M059J (cell line): ENCODE results near the gene FXYD6. TPM values are rescaled to one million over a fixed set of nuclear protein-coding genes. Genes with fewer than 3 reads are reported as not detected.
A peak's percentile ranks its signal among the peaks of the same experiment; 100 is the strongest.

ENCODE experiments used
- DNase-seq: peaks from one replicate; pipeline ENCODE4 v3.0.0-alpha.2; 2012; ENCODE audit warnings: low read depth
- total RNA-seq: library from RNA; depleted of rRNA; stranded (reverse); fragments of >200 nt; shearing (Covaris generic); gene quantifications from 2 replicates; pipeline ENCODE4 v1.2.3, GENCODE V29; 2014

The FXYD6 gene
- total RNA-seq, 1 experiment from 2014 or later, result 0.86 TPM

DNA sequence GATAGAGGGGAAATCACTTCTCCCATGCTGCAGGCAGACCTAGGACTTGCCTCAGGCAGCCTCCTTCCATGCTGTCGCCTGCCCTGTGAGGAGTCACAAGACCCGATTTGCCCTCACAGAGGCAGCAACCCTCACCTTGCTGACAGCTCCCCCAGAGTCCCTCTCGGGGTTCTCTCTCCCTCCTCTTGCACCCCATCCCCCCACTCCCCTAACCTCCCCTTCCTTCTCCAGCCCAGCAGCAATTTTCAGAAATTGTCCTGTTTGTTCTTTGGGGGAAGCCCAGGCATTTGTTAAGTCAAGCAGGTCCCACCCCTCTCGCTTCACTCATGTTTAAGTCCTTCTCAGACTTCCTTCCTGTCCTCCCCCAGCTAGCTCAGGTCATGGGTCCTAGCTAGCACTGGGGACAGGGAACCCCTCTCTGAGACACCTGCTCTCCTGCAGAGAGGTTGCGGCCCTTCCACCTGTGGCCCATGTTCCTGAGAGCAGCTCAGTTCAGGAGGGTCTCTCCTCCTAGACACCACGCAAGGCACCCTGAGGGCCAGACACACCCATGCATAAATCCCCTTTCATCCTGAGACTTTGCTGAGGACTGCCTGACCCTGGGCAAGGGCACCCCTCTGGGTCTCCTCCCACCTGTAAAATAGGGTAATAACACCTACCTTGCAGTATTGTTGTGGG lies 45.6 kb downstream of the FXYD6 start:
- no peak for DNase-seq

DNA sequence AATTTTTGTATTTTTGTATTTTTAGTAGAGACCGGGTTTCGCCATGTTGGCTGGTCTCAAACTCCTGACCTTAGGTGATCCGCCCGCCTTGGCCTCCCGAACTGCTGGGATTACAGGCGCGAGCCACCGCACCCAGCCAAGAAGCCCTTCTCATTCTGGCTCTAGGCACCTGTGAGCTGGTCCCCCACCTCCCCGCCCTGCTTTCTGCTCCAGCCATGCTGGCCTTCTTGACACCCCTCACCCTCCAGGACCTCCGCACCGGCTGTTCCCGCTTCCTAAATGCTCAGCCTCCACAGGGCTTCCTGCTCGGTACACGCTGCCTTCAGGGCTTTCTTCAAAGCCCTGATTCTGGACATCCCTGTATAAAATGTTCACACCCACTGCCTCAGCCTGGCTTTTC lies 46.4 kb downstream of the FXYD6 start:
- no peak for DNase-seq

DNA sequence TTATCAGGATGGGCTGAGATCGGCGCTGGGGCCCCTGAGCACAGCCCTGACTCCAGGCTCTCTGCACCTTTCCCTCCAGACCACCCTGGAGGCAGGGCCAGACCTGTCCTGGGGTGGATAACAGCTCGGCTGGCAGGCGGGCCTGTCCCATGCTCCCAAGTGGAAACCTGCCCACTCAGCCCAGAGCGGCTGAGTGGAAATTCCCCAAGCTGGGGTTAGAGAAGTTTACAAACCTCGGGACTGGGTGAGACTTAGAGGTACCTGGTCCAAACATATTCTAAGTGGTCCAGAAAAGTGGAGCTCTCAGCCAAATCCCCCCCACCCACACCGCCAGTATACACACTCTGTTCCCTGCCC lies 47.1 kb downstream of the FXYD6 start:
- no peak for DNase-seq

DNA sequence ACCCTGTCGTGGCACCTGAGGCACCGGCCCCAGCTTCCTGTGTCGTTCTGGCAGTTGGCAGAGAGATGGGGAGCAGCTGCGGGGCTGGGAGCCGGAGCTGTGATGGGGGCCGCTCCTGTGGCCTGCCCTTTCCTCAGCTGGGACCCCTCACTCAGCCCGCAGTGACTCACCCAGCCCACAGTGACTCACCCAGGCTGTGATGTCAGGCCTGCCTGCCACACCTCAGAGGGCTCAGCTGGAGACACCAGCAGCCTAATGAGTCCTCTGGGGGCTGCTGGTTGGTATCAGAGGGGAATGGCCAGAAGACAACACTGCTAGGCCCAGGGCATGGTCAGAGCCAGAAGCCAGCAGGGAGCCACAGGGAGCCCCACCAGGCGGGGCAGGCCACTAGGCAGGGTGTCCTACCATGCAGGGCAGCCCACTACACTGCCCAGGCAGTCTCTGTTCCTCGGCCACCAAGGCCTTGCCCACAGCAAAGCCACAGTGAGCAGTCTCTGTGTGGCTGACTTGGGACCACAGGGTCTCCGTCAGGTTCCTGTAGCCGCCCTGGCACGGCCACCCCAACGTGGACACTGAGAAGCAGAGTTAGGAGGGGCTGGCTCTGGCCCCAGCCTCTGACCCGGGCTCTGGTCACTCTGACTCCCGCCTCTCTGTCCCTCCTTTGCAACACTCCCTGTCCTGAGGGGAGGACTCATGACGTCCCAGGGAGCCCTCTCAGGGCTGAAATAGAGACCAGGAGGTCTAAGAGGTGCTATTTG lies 47.7 kb downstream of the FXYD6 start:
- DNase-seq, result peak; percentile 57

DNA sequence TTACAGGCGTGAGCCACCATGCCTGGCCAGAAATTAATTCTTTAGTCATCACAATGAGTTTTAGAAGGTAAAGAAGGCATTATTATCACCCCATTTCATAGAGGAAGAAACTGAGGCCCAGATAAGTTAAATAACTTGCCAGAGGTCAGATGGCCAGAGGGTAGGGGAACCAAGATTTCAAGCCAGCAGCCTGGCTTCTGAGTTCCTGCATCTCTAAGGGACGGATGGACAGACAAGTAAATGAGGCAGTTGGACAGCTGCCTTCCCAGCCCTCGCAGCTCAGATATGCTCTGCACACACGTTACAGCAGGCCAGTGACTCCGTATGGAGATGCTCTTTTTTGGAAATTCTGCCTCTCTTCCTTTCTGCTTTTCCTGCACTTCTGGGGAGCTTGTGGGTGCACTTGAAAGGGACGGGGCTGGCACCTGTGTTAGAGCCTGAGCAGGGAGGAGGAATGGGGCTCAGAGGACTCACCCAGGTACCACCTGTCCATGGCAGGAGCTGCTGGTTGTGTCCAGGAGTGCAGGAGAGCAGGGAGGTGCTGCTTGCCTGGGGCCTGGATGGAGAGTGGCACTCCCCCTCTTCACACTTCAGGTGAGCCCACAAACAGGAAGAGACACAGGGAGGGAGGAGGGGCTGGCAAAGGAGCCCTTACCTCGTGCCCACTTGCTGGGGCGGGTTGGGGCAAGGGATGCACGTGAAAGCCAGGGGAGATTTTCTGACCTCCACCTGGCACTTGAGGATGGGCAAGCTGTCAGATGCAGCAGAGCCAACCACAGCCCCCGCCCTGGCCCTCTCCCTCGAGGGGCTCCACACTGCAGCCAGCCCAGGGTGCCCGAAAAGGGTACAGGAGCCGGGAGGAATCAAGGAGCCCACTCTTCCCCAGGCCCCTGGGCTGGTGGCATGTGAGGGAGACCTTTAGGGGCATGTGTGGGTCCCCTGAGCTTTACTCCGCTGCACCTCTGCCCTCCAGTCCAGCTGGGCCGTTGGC lies 48.6 kb downstream of the FXYD6 start:
- no peak for DNase-seq

DNA sequence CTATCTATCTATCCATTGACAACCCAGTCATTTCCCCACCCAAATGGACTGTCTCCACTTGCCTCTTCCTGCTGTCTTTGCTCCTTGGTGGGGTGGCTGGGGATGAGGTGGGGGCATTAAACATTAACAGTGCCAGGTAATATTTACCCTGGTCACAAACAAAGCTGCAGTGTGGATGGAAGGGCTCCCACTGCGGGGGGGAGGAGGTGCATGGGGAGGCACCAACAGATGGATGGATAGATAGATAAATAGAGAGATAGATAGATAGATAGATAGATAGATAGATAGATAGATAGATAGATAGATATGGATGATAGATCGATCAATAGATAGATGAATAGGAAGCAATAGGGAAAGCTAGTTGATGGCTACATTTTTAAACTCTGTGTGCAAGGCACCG lies 49.6 kb downstream of the FXYD6 start:
- no peak for DNase-seq

DNA sequence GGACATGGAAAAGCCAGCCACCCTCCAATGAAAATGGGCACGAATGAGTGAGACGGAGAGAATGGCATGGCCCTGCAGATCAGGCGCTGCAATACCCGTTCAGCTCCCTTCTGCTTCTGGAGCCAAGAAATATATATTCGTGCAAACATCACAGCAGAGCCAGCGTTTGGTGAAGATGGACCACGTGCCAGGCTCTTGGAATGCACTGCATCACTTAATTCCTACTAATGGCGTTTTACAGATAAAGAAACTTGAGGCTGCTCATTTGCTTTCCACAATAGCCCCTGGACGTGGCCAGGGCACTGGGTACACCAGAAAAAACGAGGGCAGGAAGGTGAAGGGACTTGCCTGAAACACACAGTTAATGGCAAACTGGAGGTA lies 50.3 kb downstream of the FXYD6 start:
- DNase-seq, result no peak

DNA sequence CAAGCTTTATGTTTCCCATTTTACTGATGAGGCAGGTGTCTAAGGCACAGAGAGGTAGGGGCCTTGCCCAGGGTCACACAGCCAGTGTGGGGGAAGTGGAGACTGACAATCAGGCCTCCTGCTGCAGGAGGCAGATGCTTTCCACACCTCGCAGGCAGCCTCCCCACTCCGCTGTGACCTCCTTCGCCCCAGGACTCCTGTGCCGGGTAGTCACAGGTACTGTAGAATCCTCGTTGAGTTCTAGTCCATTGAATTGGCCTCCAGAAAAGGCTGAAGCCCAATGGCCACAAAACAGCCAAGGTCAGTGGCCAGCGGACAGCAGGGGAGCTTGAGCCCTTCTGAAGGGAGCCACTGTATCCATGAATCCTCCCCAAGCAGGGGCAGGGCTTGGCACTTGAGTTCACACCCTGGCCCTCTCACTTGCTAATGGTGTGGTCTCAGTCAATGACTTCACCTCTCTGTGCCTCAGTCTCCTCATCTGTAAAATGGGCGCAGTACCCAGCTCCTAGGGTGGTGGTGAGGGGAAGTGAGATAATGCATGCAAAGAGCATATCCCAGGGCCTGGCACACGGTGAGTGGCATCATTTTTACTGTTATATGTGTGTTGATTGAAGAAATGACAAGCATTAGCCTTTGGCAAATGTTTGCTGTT lies 50.8 kb downstream of the FXYD6 start:
- no peak for DNase-seq

DNA sequence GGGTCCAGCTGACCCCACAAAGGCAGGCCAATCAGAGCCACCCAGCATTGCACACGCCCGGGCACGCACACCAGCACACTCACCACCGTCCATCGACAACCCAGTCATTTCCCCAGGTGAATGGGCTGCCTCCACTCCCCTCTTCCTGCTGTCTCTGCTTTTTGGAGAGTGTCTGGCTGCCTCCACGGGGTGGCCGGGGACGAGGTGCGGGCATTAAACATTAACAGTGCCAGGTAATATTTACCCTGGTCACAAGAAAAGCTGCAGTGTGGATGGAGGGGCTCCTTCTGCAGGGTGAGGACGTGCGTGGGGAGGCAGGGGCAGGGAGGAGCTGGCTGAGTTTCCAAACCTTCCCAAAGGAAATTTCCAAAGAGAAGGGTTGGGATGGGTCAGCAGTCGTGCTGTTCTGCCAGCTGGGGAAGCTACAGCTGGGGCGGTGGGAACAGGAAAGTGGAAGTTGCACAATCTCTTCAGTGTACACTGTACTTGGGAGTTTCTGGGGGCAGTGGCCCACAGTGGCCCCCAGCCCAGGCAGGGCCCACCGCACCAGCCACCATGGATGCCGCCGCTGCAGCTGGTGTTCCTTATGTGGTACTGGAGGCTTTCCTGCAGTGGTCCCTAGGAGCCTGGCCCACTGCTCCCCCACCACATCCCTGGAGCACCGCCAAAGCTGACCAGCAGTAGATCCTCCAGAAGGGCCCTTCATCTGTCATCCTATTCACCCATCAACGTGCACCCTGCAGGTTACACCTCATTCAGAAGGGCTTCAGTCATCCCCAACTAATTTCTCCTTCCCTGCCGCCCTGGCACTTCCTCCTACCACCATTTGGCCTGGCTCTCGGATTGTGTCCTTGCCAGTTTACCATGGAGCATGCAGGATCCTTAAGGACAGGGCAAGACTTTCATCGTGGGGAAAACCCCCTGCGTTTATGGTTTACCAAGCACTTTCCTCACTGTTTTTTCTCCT lies 51.6 kb downstream of the FXYD6 start, which contains the start of gene FXYD2:
Gene FXYD2, minus strand, starts transcription at position 174 of the 967 bp plus-strand sequence. Its CDS starts 66 bp downstream, at position 108.
- no peak for DNase-seq

DNA sequence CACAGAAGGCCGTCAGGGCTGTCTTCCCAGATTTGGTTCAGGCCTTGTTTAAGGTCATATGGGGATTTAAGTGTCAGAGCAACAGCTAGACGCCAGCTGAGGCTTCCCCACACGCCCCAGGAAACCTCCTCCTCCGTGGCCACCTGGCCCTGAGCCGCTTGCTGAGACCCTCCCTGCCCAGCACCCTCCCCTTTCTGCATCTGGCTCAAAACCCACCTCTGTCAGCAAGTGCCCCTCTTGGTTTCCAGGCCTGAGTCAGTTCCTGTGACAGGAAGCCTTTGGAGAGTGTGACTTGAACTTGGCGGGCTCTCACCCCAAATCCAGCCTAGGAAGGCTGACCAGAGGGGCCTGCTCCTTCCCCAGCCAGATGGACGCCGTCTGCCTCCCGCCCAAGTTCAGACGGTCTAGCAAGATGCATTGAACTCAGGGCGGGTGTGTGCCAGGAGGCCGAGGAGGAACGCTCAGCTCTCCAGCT lies 52.5 kb downstream of the FXYD6 start:
- no peak for DNase-seq

DNA sequence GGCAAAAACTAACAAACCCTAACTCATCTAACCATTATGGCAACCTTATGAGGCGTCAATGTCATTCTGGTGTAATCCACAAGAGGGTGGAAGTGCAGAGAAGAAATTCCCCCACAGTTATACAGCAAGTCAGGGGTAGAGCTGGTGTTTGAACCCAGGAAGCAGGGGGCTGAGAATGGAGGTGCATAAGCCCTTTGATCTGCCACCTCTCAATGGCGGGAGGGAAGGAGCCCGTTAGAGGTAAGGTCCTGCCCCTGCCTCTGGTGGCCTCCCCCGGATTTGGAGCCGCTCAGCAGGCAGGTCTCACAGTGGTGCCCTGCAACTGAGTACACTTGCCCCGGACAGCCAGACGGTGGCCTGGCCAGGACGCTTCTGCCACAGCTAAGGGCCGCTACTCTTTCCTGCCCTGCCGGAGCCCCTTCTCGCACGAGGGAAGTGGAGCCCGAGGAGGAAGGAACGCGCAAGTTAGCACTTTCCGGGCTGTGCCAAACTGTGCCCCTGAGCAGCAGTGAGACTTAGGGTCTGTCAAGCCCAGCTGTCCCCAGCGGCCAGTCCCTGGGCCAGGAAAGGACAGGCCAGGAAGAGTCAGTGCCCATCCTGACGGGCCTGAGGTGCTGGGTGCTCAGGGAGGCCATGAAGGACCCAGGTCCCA lies 53.0 kb downstream of the FXYD6 start:
- no peak for DNase-seq

DNA sequence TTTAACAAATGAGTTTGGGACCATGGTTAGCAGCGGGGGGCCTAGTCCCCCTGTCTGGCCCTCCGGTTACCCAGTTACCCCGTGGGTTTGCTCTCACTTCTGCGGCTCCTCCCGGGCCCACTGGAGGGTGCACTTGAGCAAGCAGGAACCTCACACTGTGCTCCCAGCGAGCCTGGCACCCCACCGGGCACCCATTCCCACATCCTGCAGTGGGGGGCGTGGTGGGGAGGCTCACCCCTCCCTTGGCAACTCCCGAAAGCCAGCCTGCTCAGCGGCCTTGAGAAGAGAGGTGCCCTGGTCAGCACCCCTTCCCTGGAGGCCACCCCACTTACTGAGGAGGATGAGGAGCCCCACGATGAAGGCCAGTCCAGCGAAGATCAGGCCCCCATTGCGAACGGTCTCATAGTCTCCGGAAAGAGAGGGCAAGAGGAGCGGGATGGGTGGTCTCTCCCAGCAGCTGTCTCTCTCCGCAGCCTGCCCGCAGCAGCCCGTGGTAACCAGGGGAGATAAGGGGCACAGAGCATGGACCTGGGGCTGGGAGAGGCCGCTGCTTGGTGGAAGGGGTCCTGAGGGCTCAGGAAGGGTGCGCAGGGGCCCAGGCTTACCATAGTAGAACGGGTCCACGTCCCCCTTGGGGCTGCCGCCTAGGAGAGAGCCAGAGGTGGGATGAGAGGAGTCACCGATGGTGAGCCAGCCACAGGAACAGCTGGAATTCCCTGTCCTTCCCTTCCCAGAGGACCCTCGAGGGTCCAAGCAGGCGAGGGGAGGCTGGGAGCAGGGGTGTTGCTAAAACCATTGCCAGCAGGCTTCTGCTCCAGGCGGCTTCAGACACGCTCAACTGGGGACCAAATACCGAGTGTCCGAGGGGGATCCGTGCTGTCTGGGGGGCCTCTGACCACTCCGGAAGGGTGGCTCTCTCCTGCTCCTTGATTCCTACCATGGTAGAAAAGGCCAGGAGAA lies 54.1 kb downstream of the FXYD6 start:
- DNase-seq, result no peak

DNA sequence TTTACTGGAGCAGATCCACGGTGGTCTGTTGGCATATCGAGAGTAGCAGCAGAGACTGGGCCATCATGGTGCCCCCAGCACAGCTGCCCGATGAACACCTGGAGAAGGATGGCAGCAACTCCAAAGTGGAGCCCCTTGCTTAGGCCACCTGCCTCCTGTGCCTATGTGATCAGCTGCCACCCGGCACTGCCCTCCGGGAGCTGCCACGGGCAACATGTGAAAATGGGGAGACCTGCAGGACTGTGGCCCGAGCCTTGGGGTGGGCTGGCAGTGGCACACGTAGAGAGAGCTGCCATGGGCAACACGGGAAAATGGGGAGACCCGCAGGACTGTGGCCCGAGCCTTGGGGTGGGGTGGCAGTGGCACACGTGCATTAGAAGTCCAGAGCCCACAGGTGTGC lies 55.0 kb downstream of the FXYD6 start:
- no peak for DNase-seq

DNA sequence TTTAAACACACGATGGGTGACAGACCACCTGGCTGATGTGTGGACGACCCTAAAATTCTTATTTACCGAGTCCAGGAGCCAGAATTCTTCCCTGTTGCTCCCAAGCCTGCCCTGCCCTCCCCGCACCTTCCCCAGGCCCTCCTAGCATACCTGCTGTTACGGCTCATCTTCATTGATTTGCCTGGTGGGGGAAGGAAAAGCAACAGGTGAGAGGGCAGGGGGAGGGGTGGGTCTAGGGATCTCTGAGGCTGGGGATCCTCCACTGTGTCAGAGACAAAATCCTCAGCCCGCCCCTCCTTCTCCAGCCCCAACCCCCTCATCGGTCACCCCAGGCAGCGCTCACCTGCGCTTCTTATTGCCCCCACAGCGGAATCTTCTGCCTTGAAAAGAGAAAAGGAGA lies 55.9 kb downstream of the FXYD6 start:
- DNase-seq, result no peak

DNA sequence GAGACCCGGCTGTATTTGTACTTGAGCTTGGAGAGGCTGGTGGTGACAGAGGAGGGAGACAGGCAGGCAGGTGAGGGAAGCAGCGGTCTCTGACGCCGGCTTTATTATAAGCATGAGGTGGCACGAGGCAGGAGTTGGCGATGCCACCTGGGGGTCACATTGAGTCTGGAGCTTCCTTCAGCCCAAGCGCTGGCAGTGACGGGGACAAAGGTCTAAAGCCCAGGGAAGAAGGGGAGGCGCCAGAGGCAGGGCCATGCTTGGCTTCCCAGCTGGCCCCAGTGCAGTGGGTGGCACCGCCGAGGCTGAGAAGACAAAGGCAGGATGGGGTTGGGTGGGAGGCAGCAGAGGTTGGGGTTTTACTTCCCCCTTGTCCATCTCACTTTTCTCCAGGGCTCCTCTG lies 56.4 kb downstream of the FXYD6 start:
- no peak for DNase-seq

DNA sequence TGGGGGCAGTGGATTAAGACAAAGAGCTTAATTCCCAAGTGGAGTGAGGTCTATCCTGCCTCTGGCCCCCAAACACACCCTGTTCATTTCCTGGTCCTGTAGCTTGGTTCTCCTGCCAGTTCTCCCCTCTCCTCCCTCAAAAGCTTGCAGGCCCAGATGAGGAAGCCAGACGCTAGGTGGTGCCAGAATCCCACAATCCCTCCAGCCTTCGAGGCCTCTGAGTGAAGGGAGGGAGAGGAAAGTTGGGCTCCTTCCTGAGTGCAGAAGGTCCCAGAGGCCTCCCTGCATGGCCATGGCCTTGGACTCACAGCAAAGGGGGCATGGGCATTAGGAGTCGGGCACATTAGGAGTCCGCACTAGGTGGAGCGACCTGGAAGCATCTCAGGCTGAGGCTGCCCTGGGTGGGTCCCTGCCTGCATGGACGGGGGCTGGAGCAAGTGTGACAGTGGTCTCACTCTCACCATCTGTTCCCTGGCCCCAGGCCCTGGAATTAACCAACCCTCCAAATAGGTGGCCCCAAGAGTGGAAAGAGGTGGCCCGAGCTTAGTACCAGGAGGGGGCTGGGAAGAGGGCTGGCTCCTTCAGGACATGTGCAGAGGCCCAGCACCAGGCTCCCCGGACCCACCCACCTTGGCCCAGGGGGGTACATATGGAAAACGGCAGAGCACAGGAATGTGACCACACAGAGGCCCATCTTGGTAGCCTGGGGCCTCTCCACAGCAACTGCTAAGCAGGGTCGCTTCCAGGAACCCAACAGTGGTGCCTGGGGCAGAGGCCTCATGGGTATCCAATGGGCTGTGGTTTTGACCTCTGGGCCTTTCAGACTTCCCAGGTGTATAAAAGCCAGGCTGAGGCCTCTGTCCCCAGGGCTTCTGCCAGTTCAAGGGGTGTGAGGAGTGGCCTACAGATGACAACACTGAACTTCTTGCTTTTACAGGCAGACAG lies 57.1 kb downstream of the FXYD6 start:
- DNase-seq, result peak; percentile 69

DNA sequence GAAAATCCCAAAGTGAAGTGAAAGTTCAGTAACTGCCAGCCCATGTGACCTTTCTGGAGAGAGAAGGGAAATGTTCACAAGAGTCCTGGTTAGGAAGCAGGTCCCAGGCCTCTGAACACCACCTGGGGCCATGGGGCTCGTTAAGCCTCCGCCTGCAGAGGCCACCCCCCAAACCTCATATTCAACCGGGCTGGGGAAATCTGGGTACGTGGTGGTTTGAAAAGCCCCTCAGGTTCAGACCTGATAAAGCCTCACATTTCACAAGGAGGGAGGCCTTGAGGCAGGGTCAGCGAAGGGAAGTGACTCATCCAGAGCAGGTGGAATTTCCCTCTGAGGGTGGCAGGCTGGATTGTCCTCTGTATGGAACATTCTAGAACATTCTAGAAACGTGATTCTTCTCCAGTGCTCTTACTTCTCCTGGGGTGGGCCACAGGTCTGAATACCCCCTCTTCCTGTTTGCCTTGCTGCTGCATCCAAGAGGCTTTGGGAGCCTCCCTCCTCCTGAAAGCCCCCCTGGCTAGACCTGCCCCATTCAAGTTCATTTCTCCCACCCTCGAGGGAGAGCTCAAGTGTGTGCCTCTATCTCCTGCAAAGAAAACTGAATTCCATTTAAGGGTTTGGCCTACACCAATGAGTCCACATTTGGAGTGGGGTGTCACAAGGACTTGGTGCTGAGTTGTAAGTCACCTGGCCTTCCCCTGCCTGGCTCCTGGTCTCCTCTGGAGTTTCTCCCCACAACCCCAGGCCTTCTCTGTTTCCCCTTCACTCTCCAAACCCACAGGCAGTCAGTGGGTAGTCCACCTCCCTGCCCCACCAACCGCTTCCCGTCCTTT lies 58.2 kb downstream of the FXYD6 start:
- peak; percentile 58 for DNase-seq
